Measurements from ENCODE around the gene PRPSAP2. TPM values are rescaled to one million over a fixed set of nuclear protein-coding genes. Genes with fewer than 3 reads are reported as not detected.
"Not testable (repeated sequence)": the region's sequence is repeated elsewhere in the genome, so short reads cannot be mapped to it uniquely, and the experiment has no call there.

The PRPSAP2 gene
- polyA plus RNA-seq, 4 donors: 56.0 to 68.6 (median 62.8) TPM

- DNase-seq (ENCODE audit: low read depth in 4 of 4, low spot score in 3 of 4): no peak
Observed at GRCh38 chr17:18888766-18889290, 30.9 kb downstream of the PRPSAP2 start.

- DNase-seq (ENCODE audit: low read depth in 4 of 4, low spot score in 3 of 4): no peak
Observed at GRCh38 chr17:18889658-18890057, 31.7 kb downstream of the PRPSAP2 start.

GRCh38 chr17:18891541-18891940 lies 33.6 kb downstream of the PRPSAP2 start:
- no peak for DNase-seq (ENCODE audit: low read depth in 4 of 4, low spot score in 3 of 4)

- no peak for DNase-seq (ENCODE audit: low read depth in 4 of 4, low spot score in 3 of 4)
Observed at GRCh38 chr17:18896146-18896545, 38.2 kb downstream of the PRPSAP2 start.

- DNase-seq (ENCODE audit: low read depth in 4 of 4, low spot score in 3 of 4): no peak
Observed at GRCh38 chr17:18896947-18897346, 39.0 kb downstream of the PRPSAP2 start.

- DNase-seq (ENCODE audit: low read depth in 4 of 4, low spot score in 3 of 4): no peak
Observed at GRCh38 chr17:18904482-18904881, 46.6 kb downstream of the PRPSAP2 start.

GRCh38 chr17:18905226-18905625 lies 47.3 kb downstream of the PRPSAP2 start:
- DNase-seq (ENCODE audit: low read depth in 4 of 4, low spot score in 3 of 4): no peak

GRCh38 chr17:18910326-18910725 lies 52.4 kb downstream of the PRPSAP2 start:
- no peak for DNase-seq (ENCODE audit: low read depth in 4 of 4, low spot score in 3 of 4)

- DNase-seq (ENCODE audit: low read depth in 4 of 4, low spot score in 3 of 4): no peak
Observed at GRCh38 chr17:18910881-18911280, 53.0 kb downstream of the PRPSAP2 start.

- no peak for DNase-seq (ENCODE audit: low read depth in 4 of 4, low spot score in 3 of 4)
Observed at GRCh38 chr17:18916816-18917500, 59.0 kb downstream of the PRPSAP2 start.

- DNase-seq (ENCODE audit: low read depth in 4 of 4, low spot score in 3 of 4): no peak
Observed at GRCh38 chr17:18917506-18918032, 59.6 kb downstream of the PRPSAP2 start.

GRCh38 chr17:18919963-18920362 lies 62.0 kb downstream of the PRPSAP2 start:
- no peak for DNase-seq (ENCODE audit: low read depth in 4 of 4, low spot score in 3 of 4)

- no peak for DNase-seq (ENCODE audit: low read depth in 4 of 4, low spot score in 3 of 4)
Observed at GRCh38 chr17:18920911-18921441, 63.0 kb downstream of the PRPSAP2 start.

- no peak for DNase-seq (ENCODE audit: low read depth in 4 of 4, low spot score in 3 of 4)
Observed at GRCh38 chr17:18921485-18921884, 63.6 kb downstream of the PRPSAP2 start.

GRCh38 chr17:18921912-18922451 lies 64.1 kb downstream of the PRPSAP2 start:
- DNase-seq (ENCODE audit: low read depth in 4 of 4, low spot score in 3 of 4): no peak

GRCh38 chr17:18922596-18922995 lies 64.7 kb downstream of the PRPSAP2 start:
- DNase-seq (ENCODE audit: low read depth in 4 of 4, low spot score in 3 of 4): not testable (repeated sequence)

GRCh38 chr17:18925187-18925586 lies 67.3 kb downstream of the PRPSAP2 start:
- no peak for DNase-seq (ENCODE audit: low read depth in 4 of 4, low spot score in 3 of 4)

GRCh38 chr17:18928628-18929125 lies 70.7 kb downstream of the PRPSAP2 start:
- DNase-seq (ENCODE audit: low read depth in 4 of 4, low spot score in 3 of 4): no peak

GRCh38 chr17:18932360-18933055 lies 74.6 kb downstream of the PRPSAP2 start:
- no peak for DNase-seq (ENCODE audit: low read depth in 4 of 4, low spot score in 3 of 4)

GRCh38 chr17:18933102-18934058 lies 75.4 kb downstream of the PRPSAP2 start:
- DNase-seq (ENCODE audit: low read depth in 4 of 4, low spot score in 3 of 4): no peak
